Tibial nerve (tissue), 4 donors: ENCODE data around the gene AUTS2. TPM values are rescaled to one million over a fixed set of nuclear protein-coding genes. Genes with fewer than 3 reads are reported as not detected.
A peak's percentile ranks its signal among the peaks of the same experiment; 100 is the strongest.

ENCODE experiments used
- DNase-seq, 2 donors: peaks; one replicate each; pipeline ENCODE4 v3.0.0-alpha.2; 2019; ENCODE audit warnings: low spot score in 2 of 2
- H3K27ac ChIP-seq, 4 donors: fragments of 200-600 bp; sonication (generic) in 3 of 4; one replicate each; pipeline ENCODE4 v1.5.1; 2017 to 2019; ENCODE audit warnings: mild to moderate bottlenecking in 1 of 4
- H3K27me3 ChIP-seq, 2 donors: fragments of 200-600 bp; sonication (generic) in 1 of 2; one replicate each; pipeline versions ENCODE4 v1.5.1 to v1.6.0; 2017 to 2019
- H3K36me3 ChIP-seq, 3 donors: fragments of 200-600 bp; sonication (generic); one replicate each; pipeline ENCODE4 v1.5.1; 2018 to 2019
- H3K4me1 ChIP-seq, 4 donors: fragments of 200-600 bp; sonication (generic) in 3 of 4; one replicate each; pipeline ENCODE4 v1.5.1; 2017 to 2019
- H3K4me3 ChIP-seq, 4 donors: fragments of 200-600 bp; sonication (generic) in 3 of 4; one replicate each; pipeline ENCODE4 v1.5.1; 2017 to 2019; ENCODE audit warnings: mild to moderate bottlenecking in 1 of 4, moderate library complexity in 1 of 4
- H3K9me3 ChIP-seq, 4 donors: fragments of 200-600 bp; sonication (generic) in 3 of 4; one replicate each; pipeline ENCODE4 v1.5.1; 2017 to 2019
- CTCF ChIP-seq, 5 experiments: fragments of 200-600 bp in 3 of 5; fragments of 450-650 bp in 2 of 5; sonication (generic) in 3 of 5; IDR thresholded peaks; one replicate each; pipeline ENCODE4 v1.5.1; 2016 to 2019; ENCODE audit warnings: antibody characterized with exemption in 5 of 5, mild to moderate bottlenecking in 3 of 5, moderate library complexity in 2 of 5
- EP300 ChIP-seq, 2 donors: sonication (generic); formaldehyde crosslinking; IDR thresholded peaks; one replicate each; pipeline ENCODE4 v1.6.1; 2017; ENCODE audit warnings: antibody characterized with exemption in 2 of 2, mild to moderate bottlenecking in 1 of 2
- POLR2A ChIP-seq, 2 donors: fragments of 450-650 bp; IDR thresholded peaks; one replicate each; pipeline ENCODE4 v1.6.1; 2017; ENCODE audit warnings: antibody characterized with exemption in 2 of 2, mild to moderate bottlenecking in 2 of 2, moderate library complexity in 2 of 2
- WGBS, 2 donors: methylation state at CpG; one replicate each; pipeline ENCODE4 v1.1.5; 2018; 5-methylcytosine and 5-hydroxymethylcytosine counted together
- total RNA-seq, 4 donors: library from RNA; depleted of rRNA; stranded (reverse); fragments of >200 nt; gene quantifications; one replicate each; pipeline ENCODE4 v1.1.0, GENCODE V29; 2016

The AUTS2 gene
- total RNA-seq, 4 donors from 2014 or later = 56.6 to 87.9 (median 71.6) TPM

- peaks cover 0 to 34% (median 8%) of the 10 kb centered on the region in 4 donors for H3K4me1 ChIP-seq
- H3K27me3 ChIP-seq = no peaks in the 10 kb centered on the region
- no peaks in the 10 kb centered on the region for H3K36me3 ChIP-seq
- no peak overlapping the region for H3K27ac ChIP-seq
- 70 to 84% methylated on average over 2 of the region's 2 CpGs for WGBS, 2 donors
- no peak for DNase-seq
- TF ChIP-seq EP300 (IDR thresholded peaks at IDR 0.05) (no peak), POLR2A (IDR thresholded peaks at IDR 0.05) (no peak), CTCF (IDR thresholded peaks at IDR 0.05) (no peak)
- H3K9me3 ChIP-seq = no peaks in the 10 kb centered on the region
- no peak overlapping the region for H3K4me3 ChIP-seq
Measured at GRCh38 chr7:69653806-69654205, 55.5 kb downstream of the AUTS2 start.

- no peak for TF ChIP-seq CTCF (IDR thresholded peaks at IDR 0.05)
- TF ChIP-seq POLR2A (IDR thresholded peaks at IDR 0.05) = no peak
- peak in 1 of 2 donors; percentile 26 for TF ChIP-seq EP300 (IDR thresholded peaks at IDR 0.05)
- Histone ChIP-seq H3K4me1 (peaks cover 0 to 34% (median 8%) of the 10 kb centered on the region in 4 donors), H3K4me3 (no peak overlapping the region), H3K27me3 (no peaks in the 10 kb centered on the region), H3K36me3 (no peaks in the 10 kb centered on the region), H3K9me3 (no peaks in the 10 kb centered on the region), H3K27ac (no peak overlapping the region)
- no peak for DNase-seq
- WGBS, 2 donors = 45 to 50% methylated on average over 2 of the region's 2 CpGs
Measured at GRCh38 chr7:69654381-69654780, 56.1 kb downstream of the AUTS2 start.

GRCh38 chr7:69654849-69655707 lies 56.8 kb downstream of the AUTS2 start:
- Histone ChIP-seq H3K9me3 (no peaks in the 10 kb centered on the region), H3K27me3 (no peaks in the 10 kb centered on the region), H3K4me1 (peaks cover 0 to 34% (median 8%) of the 10 kb centered on the region in 4 donors), H3K4me3 (no peak overlapping the region), H3K36me3 (no peaks in the 10 kb centered on the region), H3K27ac (no peak overlapping the region)
- 69 to 72% methylated on average over 6 of the region's 6 CpGs for WGBS, 2 donors
- TF ChIP-seq CTCF (IDR thresholded peaks at IDR 0.05) (no peak), POLR2A (IDR thresholded peaks at IDR 0.05) (no peak), EP300 (IDR thresholded peaks at IDR 0.05) (no peak)
- DNase-seq = no peak

- Histone ChIP-seq H3K4me1 (peaks cover 0 to 32% (median 8%) of the 10 kb centered on the region in 4 donors), H3K36me3 (no peaks in the 10 kb centered on the region), H3K9me3 (no peaks in the 10 kb centered on the region), H3K27ac (peak overlapping the region in 1 of 4 donors; percentile 9), H3K27me3 (no peaks in the 10 kb centered on the region), H3K4me3 (no peak overlapping the region)
- DNase-seq = no peak
- WGBS, 2 donors = 90% methylated on average over 2 of the region's 2 CpGs
- TF ChIP-seq EP300 (IDR thresholded peaks at IDR 0.05) (no peak), CTCF (IDR thresholded peaks at IDR 0.05) (no peak), POLR2A (IDR thresholded peaks at IDR 0.05) (no peak)
Measured at GRCh38 chr7:69656077-69656476, 57.8 kb downstream of the AUTS2 start.

- no peaks in the 10 kb centered on the region for H3K9me3 ChIP-seq
- H3K27ac ChIP-seq = peak overlapping the region in 2 of 4 donors; percentile 5 to 9
- no peak overlapping the region for H3K4me3 ChIP-seq
- no peaks in the 10 kb centered on the region for H3K36me3 ChIP-seq
- no peak for TF ChIP-seq POLR2A (IDR thresholded peaks at IDR 0.05)
- peak in 1 of 2 donors; percentile 30 for TF ChIP-seq EP300 (IDR thresholded peaks at IDR 0.05)
- TF ChIP-seq CTCF (IDR thresholded peaks at IDR 0.05) = no peak
- peaks cover 0 to 32% (median 8%) of the 10 kb centered on the region in 4 donors for H3K4me1 ChIP-seq
- 12 to 23% methylated on average over 5 of the region's 5 CpGs for WGBS, 2 donors
- DNase-seq = peak; percentile 31 to 48
- H3K27me3 ChIP-seq = no peaks in the 10 kb centered on the region
Measured at GRCh38 chr7:69656890-69657289, 58.6 kb downstream of the AUTS2 start.
